ENCODE measurements around the gene IL1R1.
A peak's percentile ranks its signal among the peaks of the same experiment; 100 is the strongest.

IL1R1 gene

DNA sequence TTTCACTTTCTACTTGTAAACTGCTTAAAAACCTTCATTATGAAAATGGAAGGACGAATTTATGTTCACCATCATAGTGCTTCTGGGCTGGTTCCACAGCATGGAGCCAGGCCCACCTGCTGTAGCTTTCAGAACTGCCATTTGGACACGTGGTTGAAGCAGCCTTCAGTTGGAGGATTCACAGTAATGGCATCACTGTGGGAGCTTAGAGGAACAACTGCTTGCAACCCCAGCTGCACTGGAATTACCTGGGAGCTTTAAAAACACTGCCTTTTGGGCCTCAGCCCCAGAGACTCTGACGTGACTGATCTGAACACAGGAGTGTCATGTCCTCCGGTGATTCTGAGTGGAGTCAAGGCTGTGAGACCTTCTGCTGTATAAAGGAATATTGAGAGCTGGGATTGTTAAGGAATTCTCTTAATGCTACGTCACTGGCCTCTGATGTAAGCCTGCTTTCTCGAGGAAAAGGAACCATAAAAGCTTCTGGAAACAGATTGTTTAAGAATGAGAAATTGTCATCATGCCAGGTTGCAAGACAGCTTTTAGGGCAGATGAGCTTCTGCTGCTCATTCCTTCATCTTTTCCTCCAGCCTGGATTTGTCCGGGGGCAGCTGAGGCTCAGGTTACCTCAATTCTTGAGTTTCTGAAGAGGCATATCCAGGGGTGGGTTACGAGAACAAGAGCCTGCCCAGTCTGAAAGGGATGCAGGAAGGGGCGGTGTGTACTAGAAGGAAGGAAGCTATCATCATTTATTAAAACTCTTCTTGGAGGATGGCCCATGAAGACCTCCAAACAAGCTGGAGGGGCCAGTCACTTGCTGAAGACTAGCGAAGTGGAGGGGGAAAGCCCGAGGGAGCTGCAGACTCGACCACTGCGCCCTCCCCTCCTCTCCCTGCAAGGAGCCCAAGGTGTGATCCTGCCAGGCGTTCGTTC, 1.3 kb upstream of the IL1R1 start:
- no peak for DNase-seq

DNA sequence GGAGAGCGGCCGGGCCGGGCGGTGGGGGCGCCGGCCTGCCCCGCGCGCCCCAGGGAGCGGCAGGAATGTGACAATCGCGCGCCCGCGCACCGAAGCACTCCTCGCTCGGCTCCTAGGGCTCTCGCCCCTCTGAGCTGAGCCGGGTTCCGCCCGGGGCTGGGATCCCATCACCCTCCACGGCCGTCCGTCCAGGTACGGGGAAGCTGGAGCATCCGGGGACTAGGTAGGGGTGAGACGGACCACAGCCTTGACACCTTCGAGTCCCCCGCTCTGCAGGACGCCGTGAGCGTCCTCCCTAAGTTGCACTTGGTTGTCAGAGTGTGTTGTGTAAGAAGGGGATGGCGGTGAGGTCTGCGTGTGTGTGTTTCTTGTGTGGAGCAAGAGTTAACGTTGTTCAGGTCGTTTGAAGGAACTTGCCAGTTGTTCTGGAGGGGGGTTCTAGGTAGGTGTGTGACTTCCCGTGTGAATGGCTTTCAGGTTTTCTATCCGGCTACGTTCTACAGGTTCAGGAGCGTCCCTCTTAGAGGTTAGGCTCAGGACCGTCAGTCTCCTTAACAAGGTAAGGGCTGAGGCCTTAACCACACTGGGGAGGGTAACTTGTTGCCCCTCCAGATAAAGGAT, 393 bp downstream of the IL1R1 start:
- no peak for DNase-seq

DNA sequence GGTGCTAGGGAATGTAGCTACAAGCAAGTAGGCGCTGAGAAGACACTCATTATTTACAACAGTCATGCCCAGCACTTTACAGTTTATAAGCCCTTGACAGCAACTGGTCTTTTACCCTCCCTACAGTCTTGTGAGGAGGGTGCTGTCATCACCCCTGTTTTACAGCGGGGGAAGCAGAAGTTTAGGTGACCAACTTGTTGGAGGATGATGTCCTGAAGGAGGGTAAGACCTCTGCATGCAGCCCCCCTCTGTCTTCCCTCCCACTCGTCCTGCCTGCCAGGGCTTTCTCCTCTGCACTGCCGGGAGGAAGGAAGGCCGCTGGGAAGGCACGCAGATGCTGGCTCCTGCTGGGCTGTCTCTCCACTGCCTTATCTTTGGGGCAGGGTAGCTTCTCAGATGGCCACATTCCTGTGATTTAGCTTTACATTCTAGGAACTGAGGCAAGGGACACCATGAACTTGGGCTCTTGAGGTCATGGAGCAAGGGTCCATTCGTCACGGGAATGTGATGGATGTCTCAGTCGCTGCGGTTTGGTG, 972 bp downstream of the IL1R1 start:
- DNase-seq = no peak

DNA sequence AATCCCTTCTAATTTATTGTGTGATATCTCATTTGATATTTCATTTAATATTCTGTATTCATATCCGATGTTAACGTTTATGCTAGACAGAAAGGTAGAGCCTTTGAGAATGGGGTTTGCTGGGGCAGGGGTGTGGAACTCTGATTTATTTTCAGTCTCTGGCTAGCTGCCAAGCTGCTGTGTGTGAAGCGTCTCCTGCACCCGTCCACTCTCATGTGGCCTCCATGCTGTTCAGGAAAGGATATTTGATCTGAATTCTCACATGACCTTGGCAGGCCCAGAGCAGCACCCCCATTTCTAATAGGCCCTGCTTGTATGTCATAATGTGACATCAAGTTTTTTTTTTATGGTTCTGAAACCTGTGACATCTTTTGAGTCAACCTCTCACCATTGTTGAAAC, 1.6 kb downstream of the IL1R1 start:
- DNase-seq = no peak

DNA sequence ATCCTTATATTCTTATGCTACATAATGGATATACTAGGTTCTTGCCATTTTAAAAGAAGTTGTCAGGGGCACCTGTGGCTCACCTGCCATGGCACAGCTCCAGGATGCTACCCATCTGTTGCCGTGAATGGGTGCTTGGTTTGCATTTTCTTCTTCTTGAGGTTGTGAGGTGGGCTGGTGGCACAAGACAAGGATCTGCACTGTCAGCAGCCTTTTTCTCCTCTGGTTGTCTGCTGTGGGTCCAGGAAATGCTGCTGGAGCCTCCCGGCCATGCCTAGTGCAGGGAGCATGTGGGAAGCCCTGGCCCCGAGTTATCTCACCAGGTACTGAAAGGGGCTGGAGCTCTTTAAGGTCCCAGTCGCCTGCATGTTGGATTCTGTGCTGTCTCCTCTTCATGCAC, 2.6 kb downstream of the IL1R1 start:
- no peak for DNase-seq

DNA sequence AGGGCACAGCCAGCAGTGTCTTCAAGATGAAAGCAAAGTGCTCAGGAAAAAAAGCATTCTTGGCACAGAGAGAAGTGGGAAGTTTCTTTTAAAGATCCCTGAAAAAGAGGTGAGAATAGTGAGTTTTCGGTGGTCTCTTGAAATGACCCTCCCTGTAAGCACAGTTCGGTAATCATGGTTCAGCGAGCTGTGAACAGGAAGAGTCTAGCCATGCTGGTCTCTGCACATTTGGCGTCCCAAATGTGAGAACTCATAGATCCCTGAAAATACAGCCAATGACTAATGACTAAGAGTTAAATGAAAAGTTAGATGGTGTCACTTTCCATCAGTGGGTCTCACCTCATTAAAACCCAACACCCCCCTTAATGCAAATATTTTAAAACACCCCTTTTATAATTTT, 3.4 kb downstream of the IL1R1 start:
- DNase-seq = no peak

DNA sequence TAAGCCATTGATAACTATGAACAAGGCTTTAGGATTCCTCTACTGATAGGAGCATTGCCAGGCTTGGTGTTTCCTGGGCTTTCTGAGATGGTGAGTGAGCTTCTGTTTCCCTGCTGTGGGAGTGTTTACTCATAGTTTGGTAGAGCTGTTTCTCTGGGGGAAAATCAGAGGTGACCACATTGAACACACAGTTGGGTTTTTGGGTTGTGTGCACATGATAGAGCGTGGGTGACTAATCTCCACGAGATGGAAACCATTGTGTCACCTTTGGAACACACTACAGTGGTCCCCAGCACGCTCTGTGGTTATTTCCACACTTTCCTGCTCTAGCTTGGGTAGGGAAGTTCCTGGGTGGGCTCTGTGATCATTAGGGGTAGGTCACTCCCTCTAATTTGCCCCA, 5.4 kb downstream of the IL1R1 start:
- DNase-seq = peak; percentile 60

DNA sequence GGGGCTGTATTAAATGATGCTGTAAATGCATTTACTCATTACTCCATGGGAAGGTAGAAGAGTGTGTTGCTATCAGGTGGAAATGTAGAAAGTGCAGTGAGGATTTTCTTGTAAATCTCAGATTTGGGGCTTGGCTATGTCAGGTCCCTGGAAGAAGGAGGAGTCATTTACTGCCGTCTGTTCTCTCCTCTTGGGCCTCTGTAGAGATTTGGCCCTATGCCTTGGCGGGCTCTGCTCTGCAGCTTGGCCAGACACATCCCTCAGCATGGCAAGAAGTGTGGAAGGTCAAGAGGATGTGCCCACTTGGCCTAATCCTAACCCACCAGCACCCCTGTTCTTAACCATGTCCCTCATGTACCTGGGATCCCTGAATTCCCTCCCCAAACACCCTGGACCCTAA, 6.7 kb downstream of the IL1R1 start:
- DNase-seq = no peak

DNA sequence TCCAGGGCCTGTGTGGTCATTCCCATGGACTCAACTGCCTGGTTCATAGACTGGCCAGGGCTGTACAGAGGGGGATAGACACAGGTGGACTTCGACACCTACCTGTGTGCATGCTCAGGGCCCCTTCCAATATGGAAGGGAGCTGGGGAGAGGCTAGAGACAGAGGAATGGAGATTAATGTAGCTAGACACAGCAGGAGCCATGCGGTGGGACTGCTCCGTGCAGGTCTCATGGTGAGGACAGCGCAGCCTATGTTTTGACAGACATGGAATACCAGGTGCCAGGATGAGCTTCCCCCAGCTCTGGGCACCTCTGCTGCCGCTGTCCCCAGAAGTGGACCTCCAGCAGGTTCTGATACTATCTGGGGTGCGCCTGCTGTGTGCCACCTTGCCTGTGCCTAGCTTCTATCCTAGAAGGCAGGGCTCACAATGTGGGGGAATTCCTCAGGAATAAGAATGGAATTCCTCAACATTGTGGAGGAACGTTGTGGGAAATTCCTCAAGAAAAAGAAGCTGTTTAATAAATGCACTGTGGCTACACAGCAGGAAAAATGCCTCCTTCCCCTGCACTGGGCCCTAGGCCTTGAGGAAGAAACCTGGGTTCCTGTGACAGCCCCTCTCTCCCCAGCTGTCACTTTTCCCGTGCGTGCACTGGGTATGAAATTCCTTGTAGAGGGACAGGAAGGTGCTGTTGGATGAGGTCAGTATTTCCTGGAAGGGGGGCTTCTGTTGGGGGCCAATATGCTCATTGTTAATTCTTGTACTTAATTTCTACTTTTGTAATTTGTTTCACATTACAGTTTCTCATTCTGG, 7.3 kb downstream of the IL1R1 start:
- DNase-seq = no peak

DNA sequence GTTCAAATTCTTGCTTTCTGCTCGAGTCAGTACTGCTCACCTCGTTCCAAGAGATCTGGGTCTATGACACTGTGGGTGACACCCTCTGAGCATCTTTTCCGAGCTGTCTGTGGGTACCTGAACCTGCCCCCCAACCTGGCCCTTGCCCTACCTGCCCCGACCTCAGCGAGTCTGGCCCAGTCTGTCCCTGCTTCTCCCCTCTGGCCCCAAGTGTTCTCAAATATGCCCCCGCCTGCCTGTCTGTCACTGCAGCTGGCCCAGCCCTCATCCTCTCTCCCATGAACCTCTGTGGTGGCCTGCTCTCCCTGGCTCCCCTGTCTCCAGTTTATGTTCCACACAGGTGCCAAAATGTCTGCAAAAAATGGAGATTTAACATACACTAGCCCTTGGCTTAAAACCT, 11.8 kb downstream of the IL1R1 start:
- no peak for DNase-seq

DNA sequence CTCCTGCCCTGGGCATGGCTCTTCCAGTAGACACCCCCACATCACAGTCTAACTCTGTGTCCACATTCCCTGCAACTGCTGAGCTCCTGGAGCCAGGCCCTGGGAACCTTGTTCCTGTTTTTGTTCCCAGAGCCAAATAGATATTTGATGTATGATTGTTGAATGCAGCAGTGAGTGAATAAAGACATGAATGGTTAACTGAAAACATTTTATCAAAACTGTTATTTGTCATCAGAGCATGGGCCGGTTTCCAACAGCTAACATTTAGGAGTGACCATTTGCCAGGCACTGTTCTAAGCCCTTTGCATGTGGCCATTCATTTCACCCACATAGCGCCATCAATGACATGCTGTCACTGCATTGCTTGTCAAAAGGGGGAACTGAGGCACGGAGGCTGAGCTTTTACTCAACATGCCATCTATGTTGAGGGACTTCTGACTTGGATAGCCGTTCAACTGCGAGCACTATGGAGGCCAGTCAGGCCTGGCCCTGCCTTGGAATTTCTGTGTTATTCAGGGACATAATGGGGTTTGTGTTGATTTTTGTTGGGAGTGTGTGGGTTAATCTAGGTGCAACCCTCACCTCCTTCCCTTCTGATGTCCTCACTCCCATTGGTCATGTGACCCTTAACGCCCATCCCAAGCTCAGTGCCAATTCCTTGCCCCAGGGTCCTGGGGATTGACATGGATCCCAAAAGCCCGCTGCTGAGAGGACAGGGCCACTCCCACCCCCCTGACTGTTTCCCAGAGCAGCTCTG, 12.6 kb downstream of the IL1R1 start:
- DNase-seq = no peak

DNA sequence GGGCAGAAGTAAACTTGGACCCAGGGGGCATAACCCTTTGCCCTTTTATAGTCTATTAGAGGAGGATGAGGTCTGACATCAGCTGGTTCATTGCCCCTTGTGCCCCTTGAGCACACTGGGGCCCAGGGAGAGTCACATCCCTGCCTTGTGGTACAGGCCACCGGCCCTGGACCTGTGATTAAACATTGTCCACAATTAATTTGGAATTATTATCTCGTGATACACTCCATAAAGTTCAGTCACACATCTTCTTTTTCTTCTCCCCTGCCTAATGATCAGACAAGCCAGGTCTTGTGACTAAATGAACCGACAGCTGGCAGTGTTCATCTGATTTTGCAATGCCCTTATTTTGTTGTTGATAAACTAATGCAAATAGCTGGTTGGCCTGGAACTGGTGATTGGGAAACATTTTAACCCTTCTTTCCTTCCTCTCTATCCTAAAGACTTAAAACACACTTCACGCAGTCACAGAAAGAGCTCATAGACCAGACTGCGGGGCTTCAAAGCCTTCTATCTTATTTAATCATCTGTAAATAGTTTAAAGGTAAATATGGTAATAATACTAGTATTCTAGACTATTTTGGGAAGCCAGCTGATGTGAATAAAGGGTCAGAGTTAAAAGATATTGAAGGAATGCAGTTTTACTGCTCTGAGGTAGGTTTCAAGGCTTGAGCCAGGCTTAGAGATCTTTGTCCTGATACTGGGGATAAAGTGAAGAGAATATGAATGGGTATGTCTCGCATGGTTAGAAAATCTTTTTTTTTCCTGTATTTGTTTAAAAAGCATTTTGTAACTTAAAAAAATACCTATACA, 13.4 kb downstream of the IL1R1 start:
- DNase-seq = no peak

DNA sequence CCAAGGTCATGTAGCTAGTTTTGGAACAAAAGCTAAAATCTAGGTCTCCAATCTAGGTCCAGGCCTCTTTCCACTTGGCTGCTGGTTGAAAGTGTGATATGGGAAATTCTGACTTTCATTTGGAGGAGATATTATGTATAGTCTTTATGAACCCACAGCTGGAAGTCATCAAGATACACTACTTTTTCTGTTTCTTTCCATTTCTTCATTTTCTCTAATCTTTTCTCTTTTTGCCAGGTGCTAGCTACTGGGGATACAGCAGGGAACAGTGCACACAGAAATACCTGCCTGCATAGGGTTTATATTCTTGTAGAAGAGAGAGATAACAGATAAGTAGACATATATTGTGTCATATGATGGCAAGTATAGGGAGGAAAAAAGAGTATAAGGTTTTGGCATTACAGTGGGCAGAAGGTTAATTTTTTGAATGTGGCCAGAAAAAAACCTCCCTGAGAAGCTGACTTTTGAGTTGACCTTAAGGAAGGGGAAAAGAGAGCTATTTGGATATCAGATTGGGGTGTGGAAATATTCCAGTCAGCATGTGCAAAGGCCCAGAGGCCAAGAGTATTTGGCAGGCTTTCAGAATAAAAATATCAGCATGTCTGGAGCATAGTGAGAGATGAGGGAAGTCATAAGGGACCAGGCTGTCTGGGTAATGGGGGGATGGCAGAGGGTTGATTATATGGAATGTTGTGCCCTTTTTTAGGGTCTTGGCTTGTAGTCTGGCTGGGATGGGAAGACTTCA, 15.6 kb downstream of the IL1R1 start:
- DNase-seq = no peak

DNA sequence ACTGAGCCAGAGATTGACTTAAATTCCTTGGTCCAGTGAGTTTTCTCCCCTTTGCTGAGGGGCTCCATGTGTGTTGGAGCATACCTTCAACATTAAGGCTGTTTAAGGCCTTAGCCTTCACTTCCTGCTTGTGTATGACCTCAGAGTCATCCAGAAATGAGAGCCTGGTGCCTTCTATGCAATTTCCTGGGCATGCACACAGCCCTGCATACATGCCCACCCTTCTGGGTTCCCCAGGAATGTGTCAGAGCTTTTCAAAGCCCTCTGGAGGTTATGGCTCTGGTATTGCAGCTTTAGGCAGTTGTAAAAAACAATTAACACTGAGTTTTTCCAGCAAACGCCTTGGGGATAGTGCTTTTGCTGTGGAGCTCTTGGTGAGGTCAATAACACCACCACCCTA, 16.7 kb downstream of the IL1R1 start:
- DNase-seq = no peak

DNA sequence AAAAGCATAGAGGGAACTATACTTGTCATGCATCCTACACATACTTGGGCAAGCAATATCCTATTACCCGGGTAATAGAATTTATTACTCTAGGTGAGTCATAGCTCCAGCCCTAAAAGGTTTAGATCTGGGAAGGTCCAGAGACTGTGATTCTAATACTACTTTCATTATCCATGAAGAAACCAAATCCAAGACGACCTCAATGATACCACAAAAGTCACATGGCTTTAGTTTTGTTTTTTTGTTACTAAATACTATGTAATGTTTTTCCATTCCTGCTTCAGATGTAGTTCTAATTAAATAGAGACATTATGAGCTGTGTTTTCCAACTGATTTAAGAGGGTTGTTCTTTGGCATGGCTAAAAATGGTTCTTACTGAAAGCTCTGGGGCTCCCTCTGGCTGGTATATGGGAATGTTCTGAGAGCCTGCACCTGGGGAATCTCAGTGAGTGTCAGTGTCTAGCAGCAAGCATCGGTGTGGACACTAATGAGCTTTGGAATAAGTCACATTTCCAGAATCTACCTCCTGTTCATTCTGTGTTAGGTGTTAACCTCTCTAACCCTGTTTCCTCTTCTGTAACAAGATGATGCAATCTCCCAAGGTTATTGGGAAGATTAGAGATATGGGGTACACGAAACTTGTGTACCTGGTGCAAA, 23.8 kb downstream of the IL1R1 start:
- no peak for DNase-seq

DNA sequence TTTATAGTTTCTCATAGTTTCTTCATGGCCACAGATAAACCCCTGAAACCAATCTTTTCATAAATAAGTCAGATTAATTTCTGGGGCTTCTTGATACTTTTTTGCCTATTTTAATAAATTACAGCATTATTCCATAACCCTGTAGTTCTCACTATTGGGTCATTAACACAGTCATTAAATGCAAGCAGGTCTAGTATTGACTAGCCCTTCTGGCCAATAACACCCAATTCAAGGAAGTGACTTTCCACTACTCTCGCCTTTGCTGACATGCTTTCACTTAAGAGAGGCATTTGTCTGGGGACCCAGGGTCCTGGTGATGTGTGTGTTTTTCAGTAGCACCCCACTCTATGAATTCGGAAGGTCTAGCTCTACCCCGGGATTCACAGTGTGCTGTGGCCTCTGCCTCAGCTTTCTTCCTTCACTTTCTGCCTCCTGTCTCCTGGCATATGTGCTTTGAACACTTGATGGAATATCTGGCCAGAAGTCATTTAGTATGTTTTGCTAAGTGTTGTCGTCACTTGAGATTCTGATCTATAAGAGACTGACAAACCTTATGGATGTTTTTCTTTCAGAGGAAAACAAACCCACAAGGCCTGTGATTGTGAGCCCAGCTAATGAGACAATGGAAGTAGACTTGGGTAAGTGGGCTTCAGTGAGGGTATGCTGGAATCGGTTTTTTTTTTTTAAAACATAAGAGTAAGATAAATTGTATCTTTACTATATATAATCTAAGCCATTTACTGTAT, 25.7 kb downstream of the IL1R1 start:
- no peak for DNase-seq

DNA sequence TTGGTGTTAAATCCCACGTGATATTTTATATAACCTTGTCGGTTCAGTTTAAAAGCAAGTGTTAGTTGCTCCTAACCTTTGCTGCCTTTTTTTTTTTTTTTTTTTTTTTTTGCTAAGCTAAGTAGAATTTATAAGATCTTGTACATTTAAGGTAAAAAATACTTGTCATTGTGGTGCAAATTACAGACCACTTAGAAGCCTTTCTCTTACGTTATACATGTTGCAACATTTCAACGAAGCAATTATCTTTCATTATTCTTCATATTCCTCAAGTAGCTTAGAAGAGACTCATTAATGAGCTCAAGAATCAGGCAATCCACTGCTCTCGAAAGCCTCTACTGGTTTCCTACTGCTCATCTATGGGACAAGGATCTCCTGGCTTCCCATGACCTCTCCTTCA, 29.4 kb downstream of the IL1R1 start:
- no peak for DNase-seq

DNA sequence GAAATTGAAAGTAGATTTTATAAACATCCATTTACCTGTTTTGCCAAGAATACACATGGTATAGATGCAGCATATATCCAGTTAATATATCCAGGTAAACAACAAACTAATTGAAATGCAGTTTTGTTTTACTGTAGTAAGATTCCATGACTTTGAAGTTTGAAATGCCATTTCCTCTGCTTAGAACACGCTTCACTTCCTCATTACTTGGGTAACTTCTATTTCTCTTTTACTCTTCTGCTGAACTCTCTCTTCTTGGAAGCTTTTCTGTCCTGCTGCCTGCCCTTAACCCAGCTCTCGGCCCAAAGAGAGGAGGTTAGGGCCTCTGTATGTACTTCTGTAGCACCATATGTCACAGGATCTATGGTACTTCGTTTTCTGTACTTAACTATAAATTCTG, 30.2 kb downstream of the IL1R1 start:
- DNase-seq = no peak

DNA sequence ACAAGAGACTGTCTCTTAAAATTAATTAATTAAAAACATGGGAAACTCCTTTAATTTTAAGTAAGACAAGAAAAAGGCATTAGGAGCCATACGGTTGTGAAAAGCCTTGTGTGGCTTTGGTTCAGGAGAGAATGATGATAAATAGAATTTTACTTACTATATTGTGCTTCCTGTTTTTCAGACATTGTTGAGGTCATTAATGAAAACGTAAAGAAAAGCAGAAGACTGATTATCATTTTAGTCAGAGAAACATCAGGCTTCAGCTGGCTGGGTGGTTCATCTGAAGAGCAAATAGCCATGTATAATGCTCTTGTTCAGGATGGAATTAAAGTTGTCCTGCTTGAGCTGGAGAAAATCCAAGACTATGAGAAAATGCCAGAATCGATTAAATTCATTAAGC, 33.6 kb downstream of the IL1R1 start:
- no peak for DNase-seq

Measured in activated CD4-positive, alpha-beta T cell treated with anti-CD3 and anti-CD28 coated beads, Interleukin-2, amount 50 U/mL, for 16 hours (primary cell).